ENCODE results near the gene UTP25. TPM values are rescaled to one million over a fixed set of nuclear protein-coding genes. Genes with fewer than 3 reads are reported as not detected.

Gene UTP25
- total and polyA plus RNA-seq, 2 donors = 2.9 to 6.2 TPM

GRCh38 chr1:209815490-209815889 is 12.3 kb upstream of the UTP25 start:
- no peaks in the 10 kb centered on the region for H3K36me3 ChIP-seq (ENCODE audit: control insufficient read depth in 2 of 2, insufficient read depth in 2 of 2, low read length in 1 of 2)
- no peaks in the 10 kb centered on the region for H3K9me3 ChIP-seq (ENCODE audit: control insufficient read depth in 2 of 2, insufficient read depth in 1 of 2, low read length in 1 of 2)
- DNase-seq (ENCODE audit: low read depth in 6 of 9, low spot score in 9 of 9) = peak in 1 of 9 donors; percentile 21
- 89% methylated on average over 3 of the region's 3 CpGs for WGBS
- H3K4me3 ChIP-seq (ENCODE audit: low read length in 2 of 2) = no peak overlapping the region
- H3K27ac ChIP-seq (ENCODE audit: low read depth in 1 of 2, low read length in 1 of 2) = peak overlapping the region; percentile 73 to 78
- peaks cover 5 to 16% of the 10 kb centered on the region in 2 donors for H3K4me1 ChIP-seq (ENCODE audit: control insufficient read depth in 2 of 2, insufficient read depth in 2 of 2, low read length in 2 of 2)
- peaks cover 0 to 5% of the 10 kb centered on the region in 2 donors for H3K27me3 ChIP-seq (ENCODE audit: control insufficient read depth in 2 of 2, insufficient read depth in 1 of 2, low read length in 1 of 2)

- DNase-seq (ENCODE audit: low read depth in 6 of 9, low spot score in 9 of 9) = peak in 1 of 9 donors; percentile 27
- WGBS = 93% methylated on average over 6 of the region's 6 CpGs
- Histone ChIP-seq H3K36me3 (ENCODE audit: control insufficient read depth in 2 of 2, insufficient read depth in 2 of 2, low read length in 1 of 2) (no peaks in the 10 kb centered on the region), H3K9me3 (ENCODE audit: control insufficient read depth in 2 of 2, insufficient read depth in 1 of 2, low read length in 1 of 2) (no peaks in the 10 kb centered on the region), H3K27ac (ENCODE audit: low read depth in 1 of 2, low read length in 1 of 2) (peak overlapping the region; percentile 73 to 78), H3K27me3 (ENCODE audit: control insufficient read depth in 2 of 2, insufficient read depth in 1 of 2, low read length in 1 of 2) (peaks cover 0 to 7% of the 10 kb centered on the region in 2 donors), H3K4me3 (ENCODE audit: low read length in 2 of 2) (no peak overlapping the region), H3K4me1 (ENCODE audit: control insufficient read depth in 2 of 2, insufficient read depth in 2 of 2, low read length in 2 of 2) (peaks cover 5 to 16% of the 10 kb centered on the region in 2 donors)
Measured at GRCh38 chr1:209815931-209816341, 11.8 kb upstream of the UTP25 start.

GRCh38 chr1:209816923-209817322 is 10.8 kb upstream of the UTP25 start:
- DNase-seq (ENCODE audit: low read depth in 6 of 9, low spot score in 9 of 9) = no peak
- H3K4me1 ChIP-seq (ENCODE audit: control insufficient read depth in 2 of 2, insufficient read depth in 2 of 2, low read length in 2 of 2) = peaks cover 5 to 16% of the 10 kb centered on the region in 2 donors
- H3K4me3 ChIP-seq (ENCODE audit: low read length in 2 of 2) = no peak overlapping the region
- peaks cover 0 to 9% of the 10 kb centered on the region in 2 donors for H3K27me3 ChIP-seq (ENCODE audit: control insufficient read depth in 2 of 2, insufficient read depth in 1 of 2, low read length in 1 of 2)
- no peaks in the 10 kb centered on the region for H3K9me3 ChIP-seq (ENCODE audit: control insufficient read depth in 2 of 2, insufficient read depth in 1 of 2, low read length in 1 of 2)
- 63% methylated on average over 3 of the region's 3 CpGs for WGBS
- H3K36me3 ChIP-seq (ENCODE audit: control insufficient read depth in 2 of 2, insufficient read depth in 2 of 2, low read length in 1 of 2) = no peaks in the 10 kb centered on the region
- peak overlapping the region; percentile 52 to 62 for H3K27ac ChIP-seq (ENCODE audit: low read depth in 1 of 2, low read length in 1 of 2)

- H3K36me3 ChIP-seq (ENCODE audit: control insufficient read depth in 2 of 2, insufficient read depth in 2 of 2, low read length in 1 of 2) = no peaks in the 10 kb centered on the region
- WGBS = 98% methylated on average over 1 of the region's 1 CpG
- DNase-seq (ENCODE audit: low read depth in 6 of 9, low spot score in 9 of 9) = no peak
- H3K4me1 ChIP-seq (ENCODE audit: control insufficient read depth in 2 of 2, insufficient read depth in 2 of 2, low read length in 2 of 2) = peaks cover 5 to 16% of the 10 kb centered on the region in 2 donors
- no peaks in the 10 kb centered on the region for H3K9me3 ChIP-seq (ENCODE audit: control insufficient read depth in 2 of 2, insufficient read depth in 1 of 2, low read length in 1 of 2)
- H3K27me3 ChIP-seq (ENCODE audit: control insufficient read depth in 2 of 2, insufficient read depth in 1 of 2, low read length in 1 of 2) = peaks cover 0 to 14% of the 10 kb centered on the region in 2 donors
- H3K27ac ChIP-seq (ENCODE audit: low read depth in 1 of 2, low read length in 1 of 2) = peak overlapping the region in 1 of 2 donors; percentile 62
- H3K4me3 ChIP-seq (ENCODE audit: low read length in 2 of 2) = no peak overlapping the region
Measured at GRCh38 chr1:209817691-209818090, 10.1 kb upstream of the UTP25 start.

GRCh38 chr1:209819058-209819457 is 8.7 kb upstream of the UTP25 start:
- H3K27me3 ChIP-seq (ENCODE audit: control insufficient read depth in 2 of 2, insufficient read depth in 1 of 2, low read length in 1 of 2) = peaks cover 0 to 14% of the 10 kb centered on the region in 2 donors
- H3K4me3 ChIP-seq (ENCODE audit: low read length in 2 of 2) = no peak overlapping the region
- DNase-seq (ENCODE audit: low read depth in 6 of 9, low spot score in 9 of 9) = no peak
- 38% methylated on average over 1 of the region's 1 CpG for WGBS
- H3K36me3 ChIP-seq (ENCODE audit: control insufficient read depth in 2 of 2, insufficient read depth in 2 of 2, low read length in 1 of 2) = no peaks in the 10 kb centered on the region
- peaks cover 5 to 16% of the 10 kb centered on the region in 2 donors for H3K4me1 ChIP-seq (ENCODE audit: control insufficient read depth in 2 of 2, insufficient read depth in 2 of 2, low read length in 2 of 2)
- H3K9me3 ChIP-seq (ENCODE audit: control insufficient read depth in 2 of 2, insufficient read depth in 1 of 2, low read length in 1 of 2) = no peaks in the 10 kb centered on the region
- no peak overlapping the region for H3K27ac ChIP-seq (ENCODE audit: low read depth in 1 of 2, low read length in 1 of 2)

- Histone ChIP-seq H3K27ac (ENCODE audit: low read depth in 1 of 2, low read length in 1 of 2) (no peak overlapping the region), H3K4me3 (ENCODE audit: low read length in 2 of 2) (no peak overlapping the region), H3K9me3 (ENCODE audit: control insufficient read depth in 2 of 2, insufficient read depth in 1 of 2, low read length in 1 of 2) (no peaks in the 10 kb centered on the region), H3K27me3 (ENCODE audit: control insufficient read depth in 2 of 2, insufficient read depth in 1 of 2, low read length in 1 of 2) (peaks cover 0 to 14% of the 10 kb centered on the region in 2 donors), H3K4me1 (ENCODE audit: control insufficient read depth in 2 of 2, insufficient read depth in 2 of 2, low read length in 2 of 2) (peaks cover 5 to 11% of the 10 kb centered on the region in 2 donors), H3K36me3 (ENCODE audit: control insufficient read depth in 2 of 2, insufficient read depth in 2 of 2, low read length in 1 of 2) (no peaks in the 10 kb centered on the region)
- no peak for DNase-seq (ENCODE audit: low read depth in 6 of 9, low spot score in 9 of 9)
- 82% methylated on average over 4 of the region's 4 CpGs for WGBS
Measured at GRCh38 chr1:209820986-209821385, 6.8 kb upstream of the UTP25 start.

GRCh38 chr1:209822706-209823105 is 5.1 kb upstream of the UTP25 start:
- no peak overlapping the region for H3K4me3 ChIP-seq (ENCODE audit: low read length in 2 of 2)
- no peaks in the 10 kb centered on the region for H3K9me3 ChIP-seq (ENCODE audit: control insufficient read depth in 2 of 2, insufficient read depth in 1 of 2, low read length in 1 of 2)
- 82% methylated on average over 7 of the region's 7 CpGs for WGBS
- DNase-seq (ENCODE audit: low read depth in 6 of 9, low spot score in 9 of 9) = no peak
- no peak overlapping the region for H3K27ac ChIP-seq (ENCODE audit: low read depth in 1 of 2, low read length in 1 of 2)
- H3K4me1 ChIP-seq (ENCODE audit: control insufficient read depth in 2 of 2, insufficient read depth in 2 of 2, low read length in 2 of 2) = peaks cover 0 to 2% of the 10 kb centered on the region in 2 donors
- no peaks in the 10 kb centered on the region for H3K36me3 ChIP-seq (ENCODE audit: control insufficient read depth in 2 of 2, insufficient read depth in 2 of 2, low read length in 1 of 2)
- H3K27me3 ChIP-seq (ENCODE audit: control insufficient read depth in 2 of 2, insufficient read depth in 1 of 2, low read length in 1 of 2) = peaks cover 0 to 11% of the 10 kb centered on the region in 2 donors

GRCh38 chr1:209823143-209824041 is 4.4 kb upstream of the UTP25 start:
- no peak overlapping the region for H3K27ac ChIP-seq (ENCODE audit: low read depth in 1 of 2, low read length in 1 of 2)
- peaks cover 0 to 11% of the 10 kb centered on the region in 2 donors for H3K27me3 ChIP-seq (ENCODE audit: control insufficient read depth in 2 of 2, insufficient read depth in 1 of 2, low read length in 1 of 2)
- DNase-seq (ENCODE audit: low read depth in 6 of 9, low spot score in 9 of 9) = peak in 6 of 9 donors; percentile 30 to 71 (median 51)
- H3K36me3 ChIP-seq (ENCODE audit: control insufficient read depth in 2 of 2, insufficient read depth in 2 of 2, low read length in 1 of 2) = no peaks in the 10 kb centered on the region
- H3K4me3 ChIP-seq (ENCODE audit: low read length in 2 of 2) = no peak overlapping the region
- H3K9me3 ChIP-seq (ENCODE audit: control insufficient read depth in 2 of 2, insufficient read depth in 1 of 2, low read length in 1 of 2) = no peaks in the 10 kb centered on the region
- H3K4me1 ChIP-seq (ENCODE audit: control insufficient read depth in 2 of 2, insufficient read depth in 2 of 2, low read length in 2 of 2) = no peaks in the 10 kb centered on the region
- WGBS = 50% methylated on average over 12 of the region's 12 CpGs
